GM12801 (cell line): ENCODE results near the gene UNC5C.

ENCODE experiments used
- CTCF ChIP-seq: IDR thresholded peaks from one replicate; pipeline ENCODE4 v1.5.1; 2011; ENCODE audit warnings: control low read depth; ENCODE audit not compliant: insufficient read length; ENCODE audit errors: extremely low read depth

The UNC5C gene

GRCh38 chr4:95325665-95326064 lies 223.1 kb downstream of the UNC5C start:
- TF ChIP-seq CTCF, result no peak

- no peak for TF ChIP-seq CTCF
These were observed 229.6 kb downstream of the UNC5C start for GRCh38 chr4:95319169-95319568.

GRCh38 chr4:95318483-95318882 lies 230.3 kb downstream of the UNC5C start:
- no peak for TF ChIP-seq CTCF

GRCh38 chr4:95318044-95318443 lies 230.7 kb downstream of the UNC5C start:
- no peak for TF ChIP-seq CTCF

GRCh38 chr4:95317085-95317793 lies 231.5 kb downstream of the UNC5C start:
- TF ChIP-seq CTCF, result no peak

GRCh38 chr4:95314573-95314972 lies 234.2 kb downstream of the UNC5C start:
- TF ChIP-seq CTCF, result no peak

GRCh38 chr4:95304898-95305297 lies 243.9 kb downstream of the UNC5C start:
- no peak for TF ChIP-seq CTCF
